NOMO-1 treated with dmso at 0.1 percent for 144 hours (cell line): Measurements from ENCODE around the gene NUTM2A.
"Not testable (repeated sequence)": the region's sequence is repeated elsewhere in the genome, so short reads cannot be mapped to it uniquely, and the experiment has no call there.

Experiments used
- DNase-seq: peaks from one replicate; lab custom pipeline; 2025; ENCODE audit not compliant: unreplicated experiment; lab: John Stamatoyannopoulos, UW

The NUTM2A gene, protein sequence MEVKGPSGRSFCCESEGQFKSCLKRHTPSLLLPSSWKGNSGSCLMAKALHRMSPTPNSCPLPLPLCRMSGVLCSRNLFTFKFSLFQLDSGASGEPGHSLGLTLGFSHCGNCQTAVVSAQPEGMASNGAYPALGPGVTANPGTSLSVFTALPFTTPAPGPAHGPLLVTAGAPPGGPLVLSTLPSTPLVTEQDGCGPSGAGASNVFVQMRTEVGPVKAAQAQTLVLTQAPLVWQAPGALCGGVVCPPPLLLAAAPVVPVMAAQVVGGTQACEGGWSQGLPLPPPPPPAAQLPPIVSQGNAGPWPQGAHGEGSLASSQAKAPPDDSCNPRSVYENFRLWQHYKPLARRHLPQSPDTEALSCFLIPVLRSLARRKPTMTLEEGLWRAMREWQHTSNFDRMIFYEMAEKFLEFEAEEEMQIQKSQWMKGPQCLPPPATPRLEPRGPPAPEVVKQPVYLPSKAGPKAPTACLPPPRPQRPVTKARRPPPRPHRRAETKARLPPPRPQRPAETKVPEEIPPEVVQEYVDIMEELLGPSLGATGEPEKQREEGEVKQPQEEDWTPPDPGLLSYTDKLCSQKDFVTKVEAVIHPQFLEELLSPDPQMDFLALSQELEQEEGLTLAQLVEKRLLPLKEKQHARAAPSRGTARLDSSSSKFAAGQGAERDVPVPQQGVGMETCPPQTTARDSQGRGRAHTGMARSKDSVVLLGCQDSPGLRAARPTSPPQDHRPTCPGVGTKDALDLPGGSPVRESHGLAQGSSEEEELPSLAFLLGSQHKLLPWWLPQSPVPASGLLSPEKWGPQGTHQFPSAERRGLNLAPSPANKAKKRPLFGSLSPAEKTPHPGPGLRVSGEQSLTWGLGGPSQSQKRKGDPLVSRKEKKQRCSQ

DNA sequence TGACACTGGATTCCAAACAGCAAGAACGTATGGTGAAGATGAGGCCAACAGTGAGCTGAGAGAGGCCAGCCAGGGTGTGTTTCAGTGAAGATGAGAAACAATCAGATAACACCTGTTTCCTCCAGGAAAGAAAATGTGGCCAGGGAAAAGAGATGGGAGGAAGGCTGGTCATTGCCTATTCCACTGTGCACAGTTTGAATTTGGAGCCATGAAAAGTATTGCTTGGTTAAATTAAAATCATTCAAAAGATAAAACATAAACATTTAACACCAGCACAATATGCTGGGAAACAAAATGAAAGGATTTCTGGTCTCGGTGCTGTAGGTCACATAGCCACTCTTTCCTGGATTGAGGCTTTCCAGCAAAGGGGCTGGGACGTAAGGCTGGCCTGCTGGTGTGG lies at the start of gene NUTM2A:
TSS of gene NUTM2A (plus strand) at position 301 of the 400 bp plus-strand sequence. CDS start 383 bp downstream, outside the sequence.
- DNase-seq = not testable (repeated sequence)

DNA sequence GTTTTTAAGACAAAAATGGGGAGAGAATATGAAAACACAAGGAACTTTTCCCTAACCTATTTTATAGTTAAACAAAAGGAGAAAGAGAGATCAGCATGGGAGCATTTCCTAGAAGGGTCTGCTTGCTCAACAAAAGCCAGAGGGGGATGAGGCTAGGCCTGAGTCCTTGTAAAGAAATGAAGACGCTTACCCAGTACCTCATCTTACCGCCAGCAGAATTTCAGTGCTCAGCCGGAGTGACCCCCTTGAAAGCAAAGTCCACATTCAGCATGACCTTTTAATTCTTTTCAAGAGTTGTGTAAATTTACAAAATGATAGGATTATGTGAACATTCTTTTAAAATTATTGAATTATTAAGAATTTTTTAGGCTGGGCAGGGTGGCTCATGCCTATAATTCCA lies 47.7 kb upstream of the NUTM2A start:
- DNase-seq = not testable (repeated sequence)

DNA sequence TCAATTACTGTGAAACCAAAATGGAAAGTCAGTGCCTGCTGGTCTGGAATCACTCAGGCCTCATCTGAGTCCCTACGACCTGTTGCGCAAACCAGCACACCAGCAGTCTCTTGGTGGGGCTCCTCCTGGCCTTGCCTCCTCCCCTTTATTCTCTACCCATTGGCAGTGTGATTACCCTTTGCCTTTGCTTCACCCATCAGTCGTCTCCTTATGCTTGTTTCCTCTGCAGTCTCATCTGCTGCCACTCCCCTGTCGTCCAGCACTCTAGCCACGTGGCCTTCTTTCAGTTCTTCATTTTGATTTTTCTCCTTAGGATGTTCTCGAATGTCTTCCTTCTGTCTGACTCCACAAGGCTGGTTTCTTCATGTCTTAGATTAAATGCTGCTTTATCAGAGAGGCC lies 40.8 kb upstream of the NUTM2A start:
- peak; percentile 62 for DNase-seq

DNA sequence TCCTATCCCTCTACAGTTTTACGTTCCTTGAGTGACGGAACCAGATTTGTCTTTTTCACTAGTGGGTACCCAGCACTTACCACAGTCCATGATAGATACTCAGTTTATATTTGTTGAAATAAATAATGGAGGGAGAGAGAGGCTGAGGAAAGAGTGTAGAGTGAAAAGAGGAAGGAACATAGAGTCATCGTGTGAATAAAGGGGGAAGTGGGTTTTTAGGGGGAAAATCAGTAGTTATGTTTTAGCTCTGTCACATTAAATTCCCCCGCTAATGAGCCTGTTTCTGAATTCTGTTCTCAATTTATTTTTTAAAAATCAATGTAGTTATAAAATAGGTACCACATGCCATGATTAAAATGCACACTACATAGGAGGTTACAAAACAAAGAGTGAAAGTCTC lies 39.2 kb upstream of the NUTM2A start:
- DNase-seq = not testable (repeated sequence)

DNA sequence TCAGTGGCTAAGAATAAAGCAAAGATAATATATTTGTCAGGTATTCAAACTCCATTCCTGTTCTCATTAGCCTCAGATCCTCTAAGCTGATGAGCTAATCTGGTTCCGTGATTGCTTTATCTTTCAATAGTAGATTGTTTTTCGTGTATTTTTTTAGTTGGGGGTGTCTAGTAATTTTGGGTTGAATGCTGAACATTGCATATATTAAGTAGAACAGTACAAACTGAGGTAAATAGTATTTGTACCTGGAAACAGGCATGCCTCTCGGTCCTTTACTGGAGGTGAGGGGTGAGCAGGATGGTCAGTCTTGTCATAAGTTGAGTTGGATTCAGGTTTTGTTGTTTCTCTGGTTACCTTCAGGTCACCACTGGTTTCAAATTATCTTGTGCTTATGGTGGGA lies 37.7 kb upstream of the NUTM2A start:
- DNase-seq = not testable (repeated sequence)

DNA sequence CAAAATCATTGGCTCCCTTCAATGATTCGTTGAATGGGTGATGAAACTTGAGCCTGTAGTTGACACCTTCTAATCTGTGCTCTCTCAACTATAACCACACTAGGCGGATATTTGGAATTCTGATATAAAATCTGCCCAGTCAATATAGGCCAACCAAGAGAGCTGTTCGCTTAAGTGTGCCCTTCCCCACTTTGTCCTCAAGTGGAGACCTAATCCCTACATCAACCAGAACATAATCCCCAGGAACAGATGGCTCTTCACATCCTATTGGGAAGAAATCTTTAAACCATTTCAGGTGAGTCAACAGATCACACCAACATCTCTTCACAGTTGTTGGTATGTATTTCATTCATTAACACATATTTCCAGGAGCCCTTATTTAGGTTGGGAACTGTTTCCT lies 33.4 kb upstream of the NUTM2A start:
- DNase-seq = not testable (repeated sequence)

DNA sequence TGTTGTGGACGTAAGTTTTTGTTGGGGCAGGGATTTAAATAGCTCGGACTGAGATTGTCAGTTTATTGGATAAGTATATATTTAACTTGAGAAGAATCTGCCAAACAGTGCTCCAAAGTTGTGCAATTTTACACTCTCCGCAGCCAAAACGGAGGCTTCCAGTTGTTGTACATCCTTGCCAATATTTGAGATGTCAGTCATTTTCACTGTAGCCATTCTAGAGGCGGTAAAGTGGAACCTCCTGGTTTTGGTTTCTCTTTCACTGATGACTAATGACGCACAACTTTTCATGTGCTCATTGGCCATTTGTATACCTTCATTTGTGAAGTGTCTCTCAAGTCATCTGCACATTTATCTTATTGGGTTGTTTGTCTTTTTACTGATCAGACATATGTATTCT lies 24.3 kb upstream of the NUTM2A start:
- peak; percentile 19 for DNase-seq

DNA sequence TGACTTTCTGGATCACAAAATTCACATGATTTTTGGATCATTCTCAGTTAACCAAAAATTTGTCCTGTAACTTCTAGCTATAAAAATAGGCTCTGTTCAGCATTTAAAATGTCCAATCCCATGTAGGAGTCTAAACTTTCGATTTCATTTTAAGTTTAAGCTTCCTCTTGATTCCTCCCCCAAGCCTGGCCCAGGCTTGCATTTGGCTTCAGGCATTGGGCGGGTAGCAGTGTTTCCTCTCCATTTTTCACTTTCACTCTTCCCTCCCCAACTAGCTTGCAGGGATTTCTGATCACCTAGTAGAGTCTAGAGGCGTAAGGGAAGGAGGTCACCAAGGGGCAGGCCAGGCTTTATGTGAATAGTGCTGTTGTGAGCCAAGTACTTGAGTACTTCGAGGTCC lies 20.4 kb upstream of the NUTM2A start:
- not testable (repeated sequence) for DNase-seq

DNA sequence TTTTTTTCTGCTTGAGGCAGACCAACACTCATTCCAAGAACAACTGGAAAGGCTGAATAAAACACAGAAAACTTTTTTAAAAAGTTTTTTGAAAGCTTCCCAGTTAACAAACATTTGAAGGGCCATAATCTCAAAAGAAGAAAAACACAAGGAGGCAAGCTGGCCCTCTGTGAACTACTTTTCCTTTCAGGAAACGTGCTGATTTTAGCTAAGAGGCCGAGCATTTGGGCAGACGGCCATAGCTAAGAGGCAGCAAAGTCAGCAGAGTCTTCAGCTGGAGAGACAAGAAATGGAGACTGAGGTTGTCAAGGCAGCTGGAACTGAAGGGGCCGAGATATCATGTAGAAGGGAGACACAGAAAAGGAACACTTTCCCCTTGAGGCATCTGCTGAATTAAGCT lies 18.3 kb upstream of the NUTM2A start:
- not testable (repeated sequence) for DNase-seq

DNA sequence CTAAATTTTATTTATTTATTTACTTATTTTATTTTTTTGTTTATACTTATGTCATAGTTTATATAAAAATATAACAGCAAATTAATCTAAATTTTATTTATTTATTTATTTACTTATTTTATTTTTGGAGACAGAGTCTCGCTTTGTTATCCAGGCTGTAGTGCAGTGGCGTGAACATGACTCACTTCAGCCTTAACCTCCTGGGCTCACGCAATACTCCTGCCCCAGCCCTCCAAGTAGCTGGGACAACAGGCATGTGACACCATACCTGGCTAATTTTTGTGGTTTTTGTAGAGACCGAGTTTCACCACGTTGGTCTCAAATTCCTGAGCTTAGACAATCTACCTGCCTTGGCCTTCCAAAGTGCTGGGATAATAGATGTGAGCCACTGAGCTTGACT lies 14.9 kb upstream of the NUTM2A start:
- DNase-seq = not testable (repeated sequence)

DNA sequence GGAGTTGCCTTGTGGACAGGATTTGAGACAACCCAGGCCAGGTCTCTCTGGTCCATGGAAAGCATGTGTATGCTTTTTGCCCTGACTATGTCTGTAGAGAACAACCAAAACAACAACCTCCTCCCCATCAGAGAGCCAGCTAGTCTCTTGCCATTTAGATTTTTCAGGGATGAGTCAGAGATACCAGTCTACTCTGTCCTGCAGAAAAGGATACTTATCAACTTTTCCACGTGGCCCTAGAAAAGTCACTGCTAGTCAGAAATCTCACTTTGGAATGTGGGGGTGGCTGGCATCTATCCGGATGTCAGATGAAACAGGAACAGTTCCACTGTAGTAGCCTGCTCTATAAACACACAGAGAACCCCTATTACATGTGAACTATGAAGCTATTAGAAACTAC lies 13.4 kb upstream of the NUTM2A start:
- not testable (repeated sequence) for DNase-seq

DNA sequence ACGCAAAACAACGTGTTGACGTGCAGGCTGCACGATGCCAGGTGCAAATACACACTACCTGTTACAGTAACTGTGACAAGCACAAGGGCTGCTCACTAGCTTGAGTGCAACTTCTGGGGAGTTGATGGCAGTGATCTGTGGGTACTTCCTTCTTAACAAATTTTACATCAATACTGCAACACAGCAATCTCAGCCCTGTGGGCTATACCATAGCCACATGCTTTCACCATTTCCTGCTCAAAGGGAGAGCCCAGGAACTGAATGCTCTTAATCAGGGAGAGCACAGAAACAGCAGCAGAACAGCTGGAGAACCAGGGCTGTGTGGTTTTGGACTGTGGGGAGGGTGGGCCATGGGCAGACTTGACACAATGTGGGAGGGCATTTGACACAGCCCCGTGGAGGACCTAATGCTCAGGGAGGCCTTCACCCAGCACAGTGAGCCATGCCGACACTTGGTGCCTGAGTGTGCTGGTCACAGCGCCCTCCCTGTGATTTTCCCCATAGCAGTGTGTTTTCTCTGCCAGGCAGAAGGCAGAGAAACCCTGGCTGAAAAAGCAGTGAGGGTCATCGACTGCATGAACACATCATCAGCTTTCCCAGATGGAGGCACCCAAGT lies 12.0 kb upstream of the NUTM2A start:
- DNase-seq = not testable (repeated sequence)

DNA sequence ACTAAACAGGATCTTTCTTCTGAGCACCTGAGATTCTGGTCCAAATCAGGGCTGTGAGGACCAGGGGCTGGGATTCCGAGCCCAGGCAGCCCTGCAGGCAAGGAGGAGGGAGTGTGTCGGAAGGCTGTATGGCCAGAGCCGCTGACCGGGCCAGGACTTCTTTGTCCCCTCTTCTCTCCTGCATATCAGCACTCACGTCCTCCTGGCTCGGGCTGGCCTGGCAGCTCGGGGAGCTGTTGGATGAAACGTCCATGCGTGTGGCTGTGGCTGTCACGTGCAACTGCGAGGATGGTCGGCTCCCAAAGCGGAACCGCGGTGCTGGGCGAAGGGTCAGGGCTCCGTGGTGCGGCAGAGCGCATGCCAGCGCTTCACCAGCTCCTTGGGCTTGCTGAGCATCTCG lies 11.4 kb upstream of the NUTM2A start:
- not testable (repeated sequence) for DNase-seq

DNA sequence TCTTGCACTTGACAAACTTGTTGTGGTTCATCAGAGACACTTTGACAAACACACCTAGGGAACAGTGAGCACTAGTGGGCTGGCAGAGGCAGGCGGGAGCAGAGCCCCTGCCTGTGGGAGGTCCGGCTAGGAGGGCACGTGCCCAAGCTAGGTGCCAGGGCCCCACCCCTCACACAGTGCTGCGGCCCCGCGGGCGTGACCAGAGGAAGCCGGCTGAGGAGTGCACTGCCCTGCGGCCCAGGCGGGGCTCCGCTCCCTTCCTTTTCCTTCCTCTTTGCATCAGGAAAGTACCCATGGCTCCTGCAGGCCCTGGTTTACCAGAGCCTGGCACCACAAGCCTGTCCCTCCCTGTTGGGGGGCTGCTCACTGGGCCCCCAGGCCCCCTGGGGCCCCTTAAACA lies 9.1 kb upstream of the NUTM2A start:
- not testable (repeated sequence) for DNase-seq

DNA sequence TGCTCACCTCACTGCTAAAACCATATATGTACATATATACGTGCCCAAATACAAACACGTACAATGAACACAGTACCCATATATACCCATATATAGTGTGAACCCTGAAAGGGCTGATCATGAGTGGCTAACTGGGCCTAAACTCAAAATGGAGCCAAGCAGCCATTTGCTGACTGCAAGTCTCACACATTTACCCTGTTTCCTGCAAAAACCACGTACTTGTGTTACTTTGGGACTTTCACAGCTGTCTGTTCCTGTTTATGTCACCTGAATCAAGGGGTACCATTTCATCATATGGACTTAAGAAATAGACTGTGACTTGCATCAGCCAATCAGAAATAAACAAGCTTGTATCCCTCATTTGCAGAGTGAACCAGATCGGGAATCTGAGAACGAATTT lies 5.9 kb upstream of the NUTM2A start:
- DNase-seq = not testable (repeated sequence)

DNA sequence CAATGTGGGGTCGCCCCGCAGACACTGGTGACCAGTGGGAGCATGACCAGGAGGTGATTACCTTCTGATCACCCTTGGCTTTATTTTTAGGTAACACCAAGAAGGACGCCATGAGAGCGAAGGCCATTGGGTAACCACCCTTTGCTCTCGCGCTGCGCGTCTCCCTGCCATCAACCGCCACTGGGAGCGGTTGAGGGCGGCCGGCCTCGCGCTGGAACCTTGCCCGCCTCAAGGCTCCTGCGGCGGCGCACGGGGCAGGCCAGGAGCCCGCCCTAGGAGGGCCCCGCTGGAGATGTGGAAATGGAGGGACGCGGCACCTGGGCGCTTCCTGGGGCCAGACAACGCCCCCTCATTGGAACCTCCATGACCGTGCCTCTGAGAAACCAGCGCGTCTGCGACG lies 2.5 kb upstream of the NUTM2A start:
- DNase-seq = not testable (repeated sequence)

DNA sequence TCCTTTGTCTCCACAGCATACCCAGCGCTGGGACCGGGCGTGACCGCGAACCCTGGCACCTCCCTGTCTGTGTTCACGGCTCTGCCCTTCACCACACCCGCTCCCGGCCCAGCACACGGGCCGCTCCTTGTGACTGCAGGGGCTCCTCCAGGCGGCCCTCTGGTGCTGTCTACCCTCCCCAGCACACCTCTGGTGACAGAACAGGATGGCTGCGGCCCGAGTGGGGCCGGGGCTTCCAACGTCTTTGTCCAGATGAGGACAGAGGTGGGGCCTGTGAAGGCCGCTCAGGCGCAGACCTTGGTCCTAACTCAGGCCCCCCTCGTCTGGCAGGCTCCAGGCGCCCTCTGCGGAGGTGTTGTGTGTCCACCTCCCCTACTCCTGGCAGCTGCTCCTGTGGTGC lies 3.0 kb downstream of the NUTM2A start:
- not testable (repeated sequence) for DNase-seq

DNA sequence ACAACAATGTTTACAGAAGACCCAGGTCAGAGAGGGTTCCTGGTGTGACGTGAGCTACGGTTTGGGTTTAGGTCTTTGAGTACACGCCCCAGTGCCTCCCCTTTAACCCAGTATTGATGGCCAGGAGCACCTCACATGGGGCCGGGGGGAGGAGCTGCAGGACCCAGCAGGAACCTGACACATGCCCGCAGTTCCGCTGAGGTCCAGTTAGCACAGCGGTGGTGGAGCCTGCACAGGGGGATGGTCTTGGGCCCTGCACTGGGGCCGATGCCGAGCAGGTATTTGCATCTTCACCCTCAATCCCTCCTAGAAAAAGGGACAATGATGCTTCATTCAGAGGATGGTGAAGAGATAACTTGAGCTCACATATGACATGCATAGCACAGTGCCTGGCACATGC lies 4.0 kb downstream of the NUTM2A start:
- not testable (repeated sequence) for DNase-seq

DNA sequence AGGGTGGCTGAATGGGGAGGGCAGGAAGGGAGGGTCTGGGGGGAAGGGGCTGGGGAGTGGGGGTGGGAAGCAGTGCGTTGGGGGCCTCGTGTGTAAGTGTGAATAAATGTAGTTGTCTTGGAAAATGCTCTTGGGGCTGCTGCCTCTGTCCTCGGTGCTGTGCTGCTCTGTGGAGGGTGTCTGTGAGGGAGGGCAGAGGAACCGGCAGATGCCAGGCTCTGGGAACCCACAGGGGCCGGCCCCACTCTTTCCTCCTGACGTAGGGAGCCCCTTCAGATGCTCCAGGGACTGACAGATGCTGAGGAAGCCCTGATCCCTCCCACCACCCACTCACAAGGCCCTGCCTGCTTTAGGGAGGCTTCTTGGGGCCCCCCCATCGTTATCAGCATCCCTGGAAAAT lies 9.6 kb downstream of the NUTM2A start:
- DNase-seq = not testable (repeated sequence)

DNA sequence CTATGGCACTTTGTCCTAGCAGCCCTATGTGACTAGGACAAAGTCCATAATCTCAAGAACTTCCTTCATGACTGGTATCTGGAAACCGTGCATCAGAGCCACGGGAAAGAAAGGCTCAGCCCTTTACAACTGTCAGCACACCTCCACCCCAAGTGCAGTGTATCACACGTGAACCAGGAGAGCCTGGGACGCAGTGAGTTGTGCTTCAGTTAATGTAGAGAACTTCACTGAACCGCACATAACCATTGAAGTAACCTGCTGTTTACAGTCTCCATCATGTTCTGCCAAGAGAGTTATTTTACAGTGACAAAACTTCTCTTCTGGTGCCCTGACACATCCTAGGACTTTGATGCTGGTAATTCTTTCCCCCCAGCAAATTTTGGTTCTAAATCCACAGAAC lies 12.0 kb downstream of the NUTM2A start:
- not testable (repeated sequence) for DNase-seq

DNA sequence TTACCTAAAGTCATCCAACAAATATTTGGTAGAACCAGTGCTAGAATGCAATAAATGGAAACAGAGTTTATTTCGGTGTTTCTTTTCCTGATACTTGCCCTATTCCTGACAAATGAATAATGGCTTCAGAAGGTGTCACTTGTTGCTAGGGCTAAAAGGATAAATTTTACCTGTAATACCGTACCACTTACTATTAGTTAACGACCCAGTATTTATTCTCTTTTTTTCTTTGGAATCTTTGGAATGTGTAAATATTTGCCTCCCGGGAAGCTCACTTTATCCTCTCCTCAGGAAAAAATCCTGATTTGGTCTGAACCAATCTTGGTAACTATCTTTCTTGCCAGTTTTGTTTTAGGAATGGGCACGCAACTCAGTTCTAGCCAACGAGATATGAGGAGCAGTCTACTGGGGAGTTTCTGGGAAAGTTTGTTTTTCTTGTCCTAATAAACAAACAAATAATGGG lies 14.1 kb downstream of the NUTM2A start:
- not testable (repeated sequence) for DNase-seq
